HG03439 (cell line): ENCODE measurements around the gene SMOC2.

Experiments used
- ATAC-seq: cut with Tn5 transposase; IDR thresholded peaks from one replicate; pipeline ENCODE4 v1.9.1; 2021; ENCODE audit warnings: mild to moderate bottlenecking, moderate library complexity; ENCODE audit not compliant: unreplicated experiment

SMOC2 gene

DNA sequence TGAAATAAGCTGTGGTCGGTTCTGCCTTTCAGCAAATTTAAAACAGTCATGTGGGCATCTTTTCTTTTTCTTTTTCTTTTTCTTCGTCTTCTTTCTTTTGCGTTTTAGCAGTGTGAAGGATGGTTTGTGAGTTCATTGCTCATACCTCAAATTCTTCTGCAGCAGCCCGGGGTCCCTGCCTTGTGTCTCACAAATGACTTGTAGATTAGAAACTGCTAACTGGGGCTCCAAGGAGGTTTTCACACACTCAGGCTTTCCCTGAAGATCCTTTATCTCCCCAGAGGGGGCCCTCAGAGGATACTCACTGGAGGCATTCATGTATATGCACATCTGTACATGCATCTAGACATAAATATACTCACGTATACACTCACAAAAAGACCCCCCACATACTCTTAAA is 1.7 kb downstream of the SMOC2 start:
- no peak for ATAC-seq

DNA sequence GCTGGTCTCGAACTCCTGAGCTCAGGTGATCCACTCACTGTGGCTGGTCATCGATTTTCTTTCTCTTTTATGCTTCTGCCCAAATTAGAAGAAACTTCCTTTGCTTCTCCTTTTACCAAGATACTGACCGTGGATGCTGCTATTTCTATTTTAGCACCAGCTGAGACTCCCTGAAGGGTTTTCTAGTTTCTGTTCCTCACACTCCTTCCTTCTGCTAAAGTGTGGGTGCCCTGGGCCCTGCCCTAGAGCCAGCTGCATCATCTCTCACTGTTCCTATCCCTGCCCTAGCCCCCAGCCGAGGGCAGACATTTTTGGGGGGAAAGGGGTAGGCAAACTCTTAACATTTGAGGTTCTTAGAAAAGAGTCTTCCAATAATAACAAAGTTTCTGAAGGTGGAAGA is 6.3 kb downstream of the SMOC2 start:
- no peak for ATAC-seq

DNA sequence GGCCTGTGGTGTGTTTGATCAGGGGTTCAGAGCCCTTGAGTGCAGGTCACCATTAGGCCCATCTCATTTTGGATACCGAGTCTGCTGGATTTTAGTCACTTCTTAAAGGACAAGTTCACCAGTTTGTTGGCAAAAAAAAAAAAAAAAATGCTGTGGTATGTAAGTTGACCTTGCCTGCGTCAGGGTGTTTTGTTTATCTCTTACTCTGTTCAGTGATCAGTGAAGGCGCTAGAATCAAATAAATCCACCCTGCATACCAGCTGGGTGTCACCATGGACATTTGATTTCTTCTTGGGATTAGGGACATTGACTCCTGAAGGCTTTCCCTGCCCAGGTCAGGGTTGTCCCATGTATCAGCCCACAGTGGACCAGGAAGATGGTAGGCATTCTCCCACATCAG is 6.7 kb downstream of the SMOC2 start:
- no peak for ATAC-seq

DNA sequence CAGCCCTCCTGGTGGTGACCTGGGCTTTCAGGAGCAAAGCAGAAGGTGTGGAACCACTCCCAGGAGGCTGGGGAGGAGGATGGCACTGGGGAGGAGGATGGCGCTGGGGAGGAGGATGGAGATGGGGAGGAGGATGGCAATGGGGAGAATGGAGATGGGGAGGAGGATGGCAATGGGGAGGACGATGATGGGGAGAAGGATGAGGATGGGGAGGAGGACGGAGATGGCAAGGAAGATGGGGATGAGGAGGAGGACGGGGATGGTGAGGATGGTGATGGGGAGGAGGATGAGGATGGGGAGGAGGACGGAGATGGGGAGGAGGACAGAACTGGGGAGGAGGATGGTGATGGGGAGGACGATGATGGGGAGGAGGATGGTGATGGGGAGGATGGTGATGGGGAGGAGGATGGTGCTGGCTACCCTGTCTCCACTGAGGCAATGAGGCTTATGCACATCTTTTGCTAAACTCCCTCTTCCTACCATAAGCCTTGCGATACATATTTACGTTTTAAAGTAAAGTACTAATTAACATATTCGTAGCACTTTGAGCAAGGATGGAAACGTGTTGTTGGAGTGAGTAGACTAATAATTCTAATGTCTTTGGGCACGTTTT is 7.4 kb downstream of the SMOC2 start:
- no peak for ATAC-seq

DNA sequence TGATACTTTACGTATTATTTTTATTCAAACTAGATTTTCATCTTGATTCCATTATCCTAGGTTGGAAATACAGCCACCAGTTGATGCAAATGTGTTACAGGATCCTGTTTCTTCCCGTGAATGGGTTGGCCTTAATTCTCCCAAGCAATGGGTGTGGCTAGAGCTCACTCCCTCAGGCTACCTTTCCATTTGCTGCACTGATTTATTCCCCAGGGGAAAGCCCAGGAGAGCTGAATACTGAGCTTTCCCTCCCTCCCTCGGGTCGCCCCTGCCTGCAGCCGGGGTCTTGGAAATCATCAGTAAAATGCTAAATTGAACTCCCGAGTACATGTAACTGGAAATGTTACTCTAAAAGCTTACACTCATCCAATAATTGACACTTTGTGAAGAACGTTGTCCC is 9.9 kb downstream of the SMOC2 start:
- no peak for ATAC-seq

DNA sequence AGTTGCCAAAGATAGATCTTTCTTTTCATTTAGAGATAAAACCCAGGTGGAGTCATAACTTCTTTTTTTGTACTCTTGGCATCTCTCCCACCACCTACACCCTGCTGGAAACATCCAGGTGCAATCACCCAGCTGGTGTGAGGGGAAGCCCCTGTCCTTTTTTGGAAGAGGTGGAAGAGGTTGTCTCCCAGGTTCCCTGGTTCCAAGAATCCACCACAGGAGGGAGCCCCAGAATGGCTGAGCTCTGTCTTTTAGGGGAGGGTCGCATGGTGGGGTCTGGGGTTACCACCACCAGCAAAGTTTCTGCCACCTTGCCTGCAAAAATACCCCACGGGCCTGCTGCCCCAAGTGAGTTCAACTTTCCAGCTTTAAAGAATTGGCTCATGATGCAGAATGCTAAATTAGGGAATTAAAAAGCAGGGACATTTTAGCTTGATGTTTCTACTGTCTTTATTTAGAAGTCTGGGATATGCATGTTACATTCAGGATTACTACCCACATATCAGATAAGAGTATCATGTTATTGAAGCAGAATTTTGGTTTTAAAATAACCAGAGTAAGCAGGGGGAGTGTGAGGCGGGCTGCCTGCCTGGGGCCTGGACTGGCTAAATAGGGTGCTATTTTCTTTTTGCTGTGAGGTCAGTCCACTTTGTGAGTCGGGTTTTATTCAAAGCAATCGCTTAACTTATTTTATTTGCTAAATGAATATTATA is 11.0 kb downstream of the SMOC2 start:
- ATAC-seq, result no peak

DNA sequence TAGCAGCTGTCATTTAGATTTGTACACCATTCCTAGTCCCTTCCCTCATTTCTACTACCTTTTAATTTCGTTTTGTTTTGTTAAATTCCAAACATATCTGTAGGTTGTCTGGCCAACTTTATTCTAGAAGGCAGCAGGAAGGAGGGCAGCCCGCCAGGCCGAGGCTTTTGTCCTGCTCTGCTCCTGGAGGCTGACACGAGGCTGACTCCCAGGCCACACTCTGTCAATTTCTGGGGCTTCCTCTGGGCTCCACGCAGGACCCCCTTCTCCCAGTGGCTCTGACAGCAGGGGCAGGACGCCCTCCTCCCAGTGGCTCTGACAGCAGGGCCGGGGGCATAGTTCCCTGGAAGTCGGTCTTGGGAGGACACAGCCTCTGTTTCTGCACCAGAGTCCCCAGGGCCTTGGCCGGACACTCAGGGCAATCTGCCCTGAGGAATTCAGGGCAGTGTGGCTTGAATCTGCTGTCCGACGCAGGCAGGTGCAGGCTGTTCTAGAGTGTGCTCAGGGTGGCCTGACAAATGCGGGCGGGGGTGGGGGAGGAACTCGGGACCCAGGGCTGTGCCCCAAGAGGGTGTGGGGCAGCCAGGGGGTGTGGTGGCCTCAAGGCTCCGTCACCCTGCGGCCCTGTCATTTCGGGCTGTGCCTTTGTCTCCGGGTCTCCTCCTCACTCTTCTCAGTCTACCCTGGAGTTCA is 11.8 kb downstream of the SMOC2 start:
- no peak for ATAC-seq

DNA sequence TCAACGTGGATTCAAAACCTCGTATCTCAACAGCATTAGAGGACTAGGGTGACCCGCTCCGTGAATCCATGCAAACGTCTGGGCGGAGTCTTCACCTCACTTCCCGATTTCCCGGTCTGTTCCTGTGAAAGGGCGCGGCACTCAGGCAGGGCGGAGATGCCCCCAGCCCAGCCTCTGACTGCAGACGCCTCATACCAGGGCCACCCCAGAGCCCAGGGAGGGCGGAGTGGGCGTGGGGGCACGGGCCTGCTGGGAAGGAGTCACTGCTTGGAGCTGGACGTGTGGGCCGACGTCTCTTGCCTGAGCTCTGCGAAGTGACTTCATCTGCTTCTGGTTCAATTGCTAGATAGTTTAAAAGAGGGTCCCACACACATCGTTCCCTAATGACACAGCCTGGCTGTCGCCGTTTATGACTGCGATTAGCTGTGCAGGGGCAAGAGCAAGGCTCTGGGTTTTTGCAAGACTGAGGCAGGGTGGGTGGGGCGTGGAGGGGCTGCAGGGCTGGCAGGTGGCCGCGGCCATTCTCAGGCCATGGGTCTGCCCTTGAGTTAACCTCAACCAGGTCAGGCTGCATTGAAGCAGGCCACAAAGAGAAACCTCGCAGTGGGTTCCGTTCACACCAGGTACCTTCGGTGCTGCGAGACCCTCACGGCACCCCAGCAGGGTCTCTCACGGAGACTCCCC is 15.0 kb downstream of the SMOC2 start:
- ATAC-seq, result no peak

DNA sequence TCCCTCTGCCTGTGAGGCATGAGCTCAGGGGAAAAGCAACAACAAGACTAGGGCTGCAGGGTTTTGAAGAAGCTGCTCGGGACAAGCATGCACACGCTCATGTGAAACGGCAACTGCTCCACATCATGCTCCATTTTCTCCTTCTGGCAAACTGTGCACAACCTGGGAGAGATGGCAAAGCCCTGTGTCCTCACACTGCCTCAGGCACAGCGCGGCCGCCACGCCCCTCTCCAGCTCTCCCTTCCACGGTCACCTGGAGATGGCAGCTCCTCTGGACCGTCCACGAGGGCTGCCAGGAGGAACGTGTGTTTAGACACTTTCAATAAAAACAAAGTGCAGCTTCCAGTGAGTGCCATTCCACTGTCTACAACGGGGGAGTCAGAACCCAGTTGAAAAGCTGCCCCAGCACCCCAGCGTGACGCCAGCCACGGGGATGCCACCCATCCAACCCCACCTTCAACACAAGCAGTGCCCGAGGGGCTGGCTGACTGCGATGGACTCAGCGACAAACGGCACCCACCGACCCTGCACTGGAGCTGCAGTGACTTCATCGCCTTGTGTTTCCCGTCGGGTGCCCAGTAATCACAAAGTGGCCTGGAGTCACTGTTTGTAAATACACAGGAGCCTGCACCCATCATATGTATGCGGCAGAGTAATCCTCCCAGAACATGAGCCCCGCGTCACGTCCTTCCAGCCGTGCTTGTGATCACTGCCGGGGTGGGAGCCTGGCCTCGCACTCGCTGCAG is 16.1 kb downstream of the SMOC2 start:
- no peak for ATAC-seq

DNA sequence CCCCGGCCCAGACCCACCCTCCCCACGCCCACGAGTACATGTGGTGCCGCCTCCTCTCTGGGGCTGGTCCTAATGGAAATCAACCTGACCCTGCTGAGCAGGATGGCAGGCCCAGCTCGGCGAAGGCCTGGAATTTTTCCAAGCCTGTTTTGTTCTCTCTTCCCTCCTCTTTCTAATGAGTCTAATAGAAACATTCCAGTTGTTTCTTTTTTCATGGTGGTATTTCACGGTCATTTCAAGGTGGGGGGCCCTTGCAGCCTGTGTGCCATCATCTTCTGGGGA is 16.6 kb downstream of the SMOC2 start:
- ATAC-seq, result no peak

DNA sequence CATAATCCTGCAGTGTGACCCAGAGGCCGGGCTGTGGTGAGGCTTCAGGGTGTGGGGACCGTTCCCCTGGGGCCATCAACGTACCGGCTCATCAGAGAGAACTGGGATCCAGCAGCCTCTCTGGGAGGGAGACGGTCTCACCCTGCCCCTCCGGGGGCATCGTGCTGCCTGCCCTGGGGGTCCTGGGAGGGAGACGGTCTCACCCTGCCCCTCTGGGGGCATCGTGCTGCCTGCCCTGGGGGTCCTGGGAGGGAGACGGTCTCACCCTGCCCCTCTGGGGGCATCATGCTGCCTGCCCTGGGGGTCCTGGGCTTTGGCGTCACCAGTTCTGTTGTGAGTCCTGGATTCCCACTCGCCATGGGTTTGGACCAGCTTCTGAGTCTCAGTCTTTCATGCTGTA is 17.1 kb downstream of the SMOC2 start:
- ATAC-seq, result no peak

DNA sequence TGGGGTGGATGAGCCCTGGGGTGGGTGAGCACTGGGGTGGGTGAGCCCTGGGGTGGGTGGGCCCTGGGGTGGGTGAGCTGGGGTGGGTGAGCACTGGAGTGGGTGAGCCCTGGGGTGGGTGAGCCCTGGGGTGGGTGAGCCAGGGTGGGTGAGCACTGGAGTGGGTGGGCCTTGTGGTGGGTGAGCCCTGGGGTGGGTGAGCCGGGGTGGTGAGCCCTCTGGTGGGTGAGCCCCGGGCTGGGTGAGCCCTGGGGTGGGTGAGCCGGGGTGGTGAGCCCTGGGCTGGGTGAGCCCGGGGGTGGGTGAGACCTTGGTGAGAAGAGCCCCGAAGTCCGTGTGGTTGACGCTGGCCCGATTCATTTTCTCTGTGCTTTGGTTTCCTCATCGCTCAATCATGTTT is 18.6 kb downstream of the SMOC2 start:
- ATAC-seq, result no peak

DNA sequence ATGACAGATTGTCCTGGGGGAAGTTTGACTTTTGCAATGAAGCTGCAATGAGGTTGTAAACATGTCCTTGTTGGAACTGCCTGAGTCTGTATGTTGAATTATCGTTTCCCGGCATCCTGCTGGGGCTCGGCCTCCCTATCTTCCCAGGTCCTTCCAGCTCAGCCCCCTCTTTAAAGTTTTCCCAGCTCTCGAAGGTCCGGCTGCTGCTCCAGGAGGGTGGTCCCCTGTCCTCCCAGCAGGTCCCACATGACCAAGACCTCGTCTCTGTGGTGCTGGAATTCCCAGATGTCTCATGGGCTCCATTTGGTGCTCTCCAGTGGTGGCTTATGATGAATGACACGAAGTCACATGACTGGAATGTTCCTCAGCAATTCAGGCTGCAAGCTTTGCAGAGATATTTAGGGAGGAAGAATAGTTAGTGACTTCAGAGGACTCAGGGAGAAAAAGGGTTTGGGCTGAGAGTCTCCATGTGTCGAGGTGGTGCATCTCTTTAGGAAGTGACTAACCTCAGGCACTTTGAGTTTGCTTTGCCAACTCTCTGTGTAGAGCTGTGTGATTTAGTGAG is 21.4 kb downstream of the SMOC2 start:
- ATAC-seq, result no peak

DNA sequence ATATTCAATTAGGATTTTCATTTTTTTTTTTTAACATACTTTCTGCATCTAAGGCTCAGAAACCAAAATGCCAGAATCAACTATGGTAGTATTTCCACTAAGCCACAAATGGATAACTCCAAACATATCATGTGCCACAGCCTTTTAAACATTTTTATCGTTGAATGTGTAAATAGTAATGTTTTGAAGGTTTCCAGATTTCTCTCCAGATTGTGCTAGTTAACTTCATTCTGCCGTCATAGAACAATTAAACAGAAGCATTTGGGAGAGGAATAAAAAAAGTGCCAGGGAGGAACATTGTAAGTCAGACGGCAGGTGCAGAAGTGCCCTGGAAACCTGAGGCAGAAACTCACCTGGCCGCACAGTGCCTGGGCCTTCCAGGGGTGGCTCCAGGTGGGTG is 23.6 kb downstream of the SMOC2 start:
- no peak for ATAC-seq

DNA sequence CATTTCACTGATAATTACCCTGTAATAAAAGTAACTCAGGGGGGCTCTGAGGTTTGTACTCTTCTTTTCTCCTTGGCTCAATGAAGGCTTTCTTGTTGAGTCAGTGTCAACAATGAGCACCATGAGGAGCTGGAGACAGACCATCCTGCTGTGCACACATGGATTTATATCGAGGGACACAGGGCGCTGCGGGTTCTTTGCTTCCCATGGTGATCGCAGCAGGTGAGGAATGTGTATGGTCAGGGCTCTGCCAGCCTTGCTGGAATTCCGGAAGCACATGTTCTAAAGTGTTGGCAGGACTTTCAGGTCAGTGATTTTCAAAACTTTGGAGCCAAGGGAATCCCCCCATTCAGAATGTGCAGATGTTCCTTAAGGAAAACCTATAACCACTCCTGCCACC is 27.1 kb downstream of the SMOC2 start:
- no peak for ATAC-seq

DNA sequence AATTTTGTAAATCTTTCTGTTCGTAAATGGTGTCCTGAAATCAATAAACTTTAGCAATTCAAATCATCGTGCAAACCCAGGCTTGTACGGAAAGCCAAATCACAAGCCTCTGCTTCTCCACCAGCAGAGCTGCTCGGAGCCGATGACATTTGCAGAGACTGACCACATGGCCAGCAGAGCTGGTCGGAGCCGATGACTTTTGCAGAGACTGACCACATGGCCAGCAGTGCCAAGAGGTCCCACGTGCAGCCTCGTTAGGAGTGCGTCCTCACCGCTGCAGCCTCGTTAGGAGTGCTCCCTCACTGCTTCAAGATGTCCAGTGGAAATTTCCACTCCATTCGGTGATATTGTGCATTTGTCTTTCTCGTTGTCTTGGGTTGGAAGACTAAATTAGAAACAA is 28.5 kb downstream of the SMOC2 start:
- no peak for ATAC-seq

DNA sequence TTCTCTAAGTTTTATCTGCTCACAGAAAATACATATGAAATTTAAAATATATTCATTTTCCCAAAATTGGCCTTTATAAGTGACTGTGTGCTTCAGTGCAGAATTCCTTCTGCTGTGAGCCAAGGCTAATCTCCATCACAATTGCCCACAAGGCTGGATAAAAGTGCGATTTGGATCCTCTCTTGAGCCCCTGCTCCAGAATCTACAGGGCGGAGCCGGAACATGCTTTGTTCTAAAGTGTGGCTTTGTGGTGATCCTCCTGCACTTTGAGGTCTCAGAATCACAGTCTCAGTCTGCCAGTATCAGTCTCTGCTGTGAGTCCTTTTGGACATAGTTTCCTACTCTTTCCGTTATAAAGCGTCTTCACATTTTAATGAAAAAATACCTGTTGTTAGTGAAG is 28.9 kb downstream of the SMOC2 start:
- ATAC-seq, result no peak

DNA sequence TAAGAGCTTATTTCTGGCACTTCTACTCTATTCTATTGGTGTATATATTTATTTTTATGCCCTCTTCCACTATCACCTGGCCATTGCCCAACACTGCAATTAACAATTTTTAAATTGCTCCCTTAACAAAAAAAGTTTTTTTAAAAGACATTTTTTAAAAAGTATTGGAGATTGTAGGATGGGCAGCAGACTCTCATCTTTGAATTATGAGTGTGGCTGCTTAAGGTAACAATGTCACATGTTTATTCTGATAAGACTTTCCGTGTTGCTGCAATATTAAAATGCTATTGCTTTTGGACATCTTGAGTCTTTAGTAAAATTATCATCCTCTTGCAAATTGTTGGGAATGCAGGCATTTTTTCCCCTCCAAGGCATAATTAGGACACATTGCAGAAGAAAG is 31.4 kb downstream of the SMOC2 start:
- ATAC-seq, result no peak

DNA sequence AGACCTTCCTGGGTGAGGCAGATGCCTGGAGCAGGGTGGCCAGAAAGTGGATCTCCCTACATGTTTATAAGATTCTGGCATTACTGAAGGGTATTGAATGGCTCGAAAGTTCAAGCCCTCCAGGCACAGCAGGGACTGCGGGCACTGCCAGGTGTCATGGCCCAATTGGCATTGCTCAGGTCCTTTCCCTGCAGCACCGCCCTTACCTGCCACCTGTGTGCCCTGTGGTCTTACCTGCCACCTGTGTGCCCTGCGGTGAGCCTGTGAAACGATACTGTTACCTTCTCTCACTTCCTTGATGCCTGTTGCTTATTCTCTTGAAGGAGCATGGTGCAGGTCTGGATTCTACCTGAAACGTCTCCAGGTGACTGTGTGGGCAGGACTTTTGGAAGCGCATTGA is 32.2 kb downstream of the SMOC2 start:
- no peak for ATAC-seq

DNA sequence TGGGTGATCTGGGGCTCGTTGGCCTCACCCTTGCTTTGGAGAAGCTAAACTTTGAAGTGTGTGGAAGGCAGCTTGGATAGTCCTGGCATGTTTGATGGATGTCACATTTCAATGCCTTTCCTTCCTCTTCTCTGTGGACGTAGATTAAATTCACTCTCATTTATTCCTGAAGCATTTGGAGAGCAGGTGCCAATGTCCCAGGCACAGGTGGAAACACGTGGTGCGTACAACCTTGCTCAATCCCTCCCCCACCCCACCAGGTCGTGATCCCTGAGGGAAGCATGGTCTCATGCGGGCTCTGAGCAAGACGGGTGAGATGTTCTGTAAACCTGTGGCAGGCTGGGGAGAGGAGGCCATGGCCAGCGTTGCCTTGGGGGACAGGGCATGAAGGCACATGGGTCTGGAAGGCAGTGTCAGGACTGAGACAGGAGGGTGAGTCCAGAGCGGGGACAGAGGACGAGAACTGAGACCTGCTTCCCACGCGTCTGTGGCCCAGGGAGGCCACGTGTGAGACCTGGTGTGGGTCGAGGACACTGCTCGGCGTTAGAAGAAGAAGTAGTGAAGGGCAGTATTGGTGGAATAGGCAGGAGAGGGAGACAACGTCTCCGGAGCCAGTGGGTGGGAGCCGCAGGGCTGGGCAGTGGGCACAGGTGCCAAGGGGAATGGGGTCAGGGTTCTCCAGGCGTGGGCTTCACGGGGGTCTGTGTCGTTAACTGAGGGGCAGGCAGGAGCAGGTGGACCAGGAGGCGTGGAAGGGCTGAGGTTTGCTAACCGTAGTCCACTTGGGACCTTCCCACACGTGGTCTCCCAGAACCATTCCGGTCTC is 34.4 kb downstream of the SMOC2 start:
- ATAC-seq, result no peak
